Activated CD8-positive, alpha-beta T cell treated with anti-CD3 and anti-CD28 coated beads for 36 hours (primary cell): ENCODE data around the gene LSS. TPM values are rescaled to one million over a fixed set of nuclear protein-coding genes. Genes with fewer than 3 reads are reported as not detected.

Experiments used
- ATAC-seq: fragments of 200-7000 bp; cut with Tn5 transposase; one replicate; pipeline ENCODE4 v1.10.0; 2021; ENCODE audit warnings: mild to moderate bottlenecking, moderate library complexity
- CTCF ChIA-PET: fragments of 350-600 bp; sonication (Branson Sonifier 250); formaldehyde crosslinking; loops from one replicate; lab custom pipeline; 2021; ENCODE audit warnings: antibody characterized with exemption; lab: Charles Lee
- POLR2A ChIA-PET: fragments of 350-600 bp; sonication (Branson Sonifier 250); formaldehyde crosslinking; loops from one replicate; lab custom pipeline; 2021; ENCODE audit warnings: antibody characterized with exemption; lab: Charles Lee
- DNase-seq: peaks from one replicate; pipeline ENCODE4 v3.0.0-alpha.2; 2020
- H3K27ac Mint-ChIP-seq: one replicate; pipeline ENCODE4 v1.8.0; 2021; ENCODE audit warnings: mild to moderate bottlenecking, mixed read lengths
- H3K27me3 Mint-ChIP-seq: one replicate; pipeline ENCODE4 v1.8.0; 2021; ENCODE audit warnings: mixed read lengths
- H3K36me3 Mint-ChIP-seq: one replicate; pipeline ENCODE4 v1.8.0; 2021; ENCODE audit warnings: low read depth, mixed read lengths
- H3K4me1 Mint-ChIP-seq: one replicate; pipeline ENCODE4 v1.8.0; 2021; ENCODE audit warnings: low read depth, mixed read lengths
- H3K4me3 Mint-ChIP-seq: one replicate; pipeline ENCODE4 v1.8.0; 2021; ENCODE audit warnings: mild to moderate bottlenecking, moderate library complexity, mixed read lengths
- H3K9me3 Mint-ChIP-seq: one replicate; pipeline ENCODE4 v1.8.0; 2021; ENCODE audit warnings: mixed read lengths
- intact Hi-C: fragments of 100-400 bp; cut with micrococcal nuclease; formaldehyde crosslinking; loops from one replicate; pipeline ENCODE4 v1.10.0; 2022
- total RNA-seq, 2 experiments: library from RNA; stranded (reverse); gene quantifications; one replicate each; pipeline ENCODE4 v1.2.3, GENCODE V29; 2021
- TF ChIP-seq, protein P1 (sequence below): fragments of 200-600 bp; IDR thresholded peaks from one replicate; pipeline ENCODE4 v1.8.0; 2022; ENCODE audit warnings: antibody characterized with exemption, mild to moderate bottlenecking

LSS gene
- total RNA-seq, 2 experiments from 2014 or later, result 20.3 to 20.4 TPM

DNA sequence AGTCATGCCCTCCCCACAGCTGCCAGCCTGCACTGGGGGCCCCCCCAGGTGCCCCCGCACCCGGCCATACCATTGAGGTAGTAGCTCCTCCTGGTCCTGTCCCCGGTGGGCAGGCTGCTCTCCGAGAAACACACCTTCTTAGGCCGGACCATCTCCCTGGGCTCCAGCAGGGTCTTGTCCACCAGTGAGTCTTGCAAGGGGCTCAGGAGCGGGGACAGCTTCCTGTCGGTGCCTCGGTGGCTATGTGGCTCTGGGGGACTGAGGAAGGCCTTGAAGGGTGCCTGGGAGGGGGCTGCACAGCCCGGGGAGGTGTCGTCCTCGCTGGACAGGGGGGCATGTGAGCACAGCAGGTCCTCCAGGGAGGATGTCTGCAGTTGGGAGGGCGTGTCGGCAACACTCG is 60.3 kb downstream of the LSS start:
- H3K36me3 Mint-ChIP-seq, result peaks cover 2% of the 10 kb centered on the region
- H3K4me3 Mint-ChIP-seq, result no peak overlapping the region
- ATAC-seq (no peak), DNase-seq (no peak)
- H3K27me3 Mint-ChIP-seq, result no peaks in the 10 kb centered on the region
- no peak overlapping the region for H3K27ac Mint-ChIP-seq
- intact Hi-C loops, result no loop called here
- CTCF ChIA-PET, result no interaction called here
- TF ChIP-seq, protein P1, sequence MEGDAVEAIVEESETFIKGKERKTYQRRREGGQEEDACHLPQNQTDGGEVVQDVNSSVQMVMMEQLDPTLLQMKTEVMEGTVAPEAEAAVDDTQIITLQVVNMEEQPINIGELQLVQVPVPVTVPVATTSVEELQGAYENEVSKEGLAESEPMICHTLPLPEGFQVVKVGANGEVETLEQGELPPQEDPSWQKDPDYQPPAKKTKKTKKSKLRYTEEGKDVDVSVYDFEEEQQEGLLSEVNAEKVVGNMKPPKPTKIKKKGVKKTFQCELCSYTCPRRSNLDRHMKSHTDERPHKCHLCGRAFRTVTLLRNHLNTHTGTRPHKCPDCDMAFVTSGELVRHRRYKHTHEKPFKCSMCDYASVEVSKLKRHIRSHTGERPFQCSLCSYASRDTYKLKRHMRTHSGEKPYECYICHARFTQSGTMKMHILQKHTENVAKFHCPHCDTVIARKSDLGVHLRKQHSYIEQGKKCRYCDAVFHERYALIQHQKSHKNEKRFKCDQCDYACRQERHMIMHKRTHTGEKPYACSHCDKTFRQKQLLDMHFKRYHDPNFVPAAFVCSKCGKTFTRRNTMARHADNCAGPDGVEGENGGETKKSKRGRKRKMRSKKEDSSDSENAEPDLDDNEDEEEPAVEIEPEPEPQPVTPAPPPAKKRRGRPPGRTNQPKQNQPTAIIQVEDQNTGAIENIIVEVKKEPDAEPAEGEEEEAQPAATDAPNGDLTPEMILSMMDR, result no peak
- POLR2A ChIA-PET, result no interaction called here
- peaks cover 6% of the 10 kb centered on the region for H3K4me1 Mint-ChIP-seq
- H3K9me3 Mint-ChIP-seq, result no peaks in the 10 kb centered on the region

DNA sequence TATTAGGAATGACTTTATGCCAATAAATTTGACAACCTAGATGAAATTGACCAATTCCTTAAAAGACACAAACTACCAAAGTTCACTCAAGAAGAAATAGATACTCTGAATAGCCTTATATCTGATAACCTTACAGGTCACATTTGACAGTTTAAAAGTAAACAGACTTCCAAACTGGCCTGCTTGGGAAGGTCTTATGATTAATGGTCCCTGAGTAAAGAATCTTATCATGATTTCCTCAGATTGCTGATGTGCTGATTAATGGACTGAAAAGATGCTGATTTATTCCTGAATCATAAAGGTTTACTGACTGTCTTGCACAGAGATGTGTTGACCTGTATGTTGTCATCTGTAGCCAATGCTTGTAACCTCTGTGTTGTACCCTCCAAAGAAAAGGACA is 63.5 kb downstream of the LSS start:
- Mint-ChIP-seq H3K27ac (no peak overlapping the region), H3K4me1 (no peaks in the 10 kb centered on the region), H3K4me3 (no peak overlapping the region), H3K27me3 (no peaks in the 10 kb centered on the region), H3K9me3 (no peaks in the 10 kb centered on the region), H3K36me3 (peaks cover 5% of the 10 kb centered on the region)
- CTCF ChIA-PET, result no interaction called here
- intact Hi-C loops, result no loop called here
- POLR2A ChIA-PET, result no interaction called here
- TF ChIP-seq, protein P1, result no peak
- ATAC-seq, result no peak
- DNase-seq, result no peak

- intact Hi-C loops, result no loop called here
- no peaks in the 10 kb centered on the region for H3K27me3 Mint-ChIP-seq
- ATAC-seq (no peak), DNase-seq (no peak)
- peaks cover 5% of the 10 kb centered on the region for H3K36me3 Mint-ChIP-seq
- no peak overlapping the region for H3K27ac Mint-ChIP-seq
- CTCF ChIA-PET, result no interaction called here
- no peak overlapping the region for H3K4me3 Mint-ChIP-seq
- H3K9me3 Mint-ChIP-seq, result no peaks in the 10 kb centered on the region
- no peaks in the 10 kb centered on the region for H3K4me1 Mint-ChIP-seq
- POLR2A ChIA-PET, result no interaction called here
- TF ChIP-seq, protein P1, result no peak
These were observed 65.2 kb downstream of the LSS start for GRCh38 chr21:46163380-46163779.

DNA sequence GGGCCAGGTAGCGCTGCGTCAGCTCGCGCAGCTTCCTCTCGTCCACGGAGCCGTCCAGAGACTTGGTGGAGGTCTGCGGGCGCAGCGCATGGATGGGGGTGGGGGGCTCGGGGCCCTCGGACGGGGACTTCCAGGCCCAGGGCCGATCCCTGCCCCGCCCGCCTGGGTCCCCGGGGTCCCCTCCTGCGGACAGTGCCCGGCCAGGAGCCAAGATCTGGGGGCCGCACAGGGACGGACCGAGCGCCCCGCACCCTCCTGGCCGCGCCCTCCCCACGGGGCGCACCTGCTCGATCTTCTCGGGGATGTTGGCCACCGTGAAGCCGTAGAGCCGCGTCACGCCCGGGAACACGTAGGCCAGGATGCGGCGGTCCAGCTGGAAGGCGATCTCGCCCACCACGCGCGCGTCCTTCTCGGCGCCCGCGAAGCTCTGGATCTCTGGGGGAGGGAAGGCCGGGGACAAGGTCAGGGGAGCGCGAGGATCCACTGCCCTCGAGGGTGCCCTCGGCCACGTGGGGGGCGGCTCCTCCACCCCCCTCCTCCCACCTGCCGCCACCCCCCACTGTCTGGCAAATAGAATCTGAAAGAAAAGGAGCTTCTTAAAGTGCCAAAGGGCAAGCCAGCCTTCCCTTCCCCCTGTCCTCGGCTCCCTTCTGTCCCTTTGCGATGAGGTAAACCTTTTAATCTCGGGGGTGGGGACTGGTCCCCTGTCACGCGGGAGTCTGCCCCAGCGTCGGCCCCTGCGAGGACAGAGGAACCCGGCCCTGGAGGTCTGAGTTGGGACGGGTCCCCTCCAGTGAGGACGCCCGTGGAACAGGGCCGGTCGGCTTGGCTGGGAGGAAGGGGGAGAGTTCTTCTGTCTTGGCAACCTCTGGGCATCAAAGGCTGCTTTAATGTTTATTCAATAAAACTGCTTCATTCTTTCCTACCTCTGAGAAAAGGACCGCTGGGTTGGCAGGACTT is 66.7 kb downstream of the LSS start:
- no peaks in the 10 kb centered on the region for H3K27me3 Mint-ChIP-seq
- ATAC-seq (no peak), DNase-seq (no peak)
- intact Hi-C loops, result no loop called here
- ChIA-PET POLR2A (no interaction called here), CTCF (no interaction called here)
- no peaks in the 10 kb centered on the region for H3K9me3 Mint-ChIP-seq
- TF ChIP-seq, protein P1, result no peak
- H3K27ac Mint-ChIP-seq, result no peak overlapping the region
- no peak overlapping the region for H3K4me3 Mint-ChIP-seq
- H3K4me1 Mint-ChIP-seq, result no peaks in the 10 kb centered on the region
- H3K36me3 Mint-ChIP-seq, result peaks cover 5% of the 10 kb centered on the region

GRCh38 chr21:46160907-46161632 is 67.5 kb downstream of the LSS start:
- CTCF ChIA-PET, result no interaction called here
- TF ChIP-seq, protein P1, result no peak

More at GRCh38 chr21:46160907-46161632, 67.5 kb downstream of the LSS start:
- H3K27ac Mint-ChIP-seq, result no peak overlapping the region
- POLR2A ChIA-PET, result no interaction called here
- intact Hi-C loops, result no loop called here
- no peaks in the 10 kb centered on the region for H3K27me3 Mint-ChIP-seq
- H3K4me1 Mint-ChIP-seq, result no peaks in the 10 kb centered on the region
- no peak for ATAC-seq
- H3K36me3 Mint-ChIP-seq, result peaks cover 3% of the 10 kb centered on the region
- DNase-seq, result no peak
- no peaks in the 10 kb centered on the region for H3K9me3 Mint-ChIP-seq
- H3K4me3 Mint-ChIP-seq, result no peak overlapping the region
